Mammary epithelial cell (primary cell): ENCODE results near the gene MYO10.

Source experiments
- EZH2 ChIP-seq: IDR thresholded peaks from 2 replicates; pipeline ENCODE4 v1.6.1; 2012; ENCODE audit warnings: low read length, inconsistent platforms, borderline replicate concordance
- TF ChIP-seq, protein P1 (sequence below), 2 donors: IDR thresholded peaks in 1 of 2; conservative IDR thresholded peaks in 1 of 2; 2 replicates each; pipeline ENCODE4 v1.5.1; 2011 to 2012; ENCODE audit warnings: inconsistent platforms in 2 of 2, low read length in 2 of 2, mild to moderate bottlenecking in 2 of 2, control low read depth in 1 of 2, low read depth in 1 of 2; ENCODE audit not compliant: insufficient read depth in 1 of 2; ENCODE audit errors: extremely low read depth in 1 of 2

GRCh38 chr5:16712178-16712577, 223.9 kb downstream of the MYO10 start:
- TF ChIP-seq, protein P1, sequence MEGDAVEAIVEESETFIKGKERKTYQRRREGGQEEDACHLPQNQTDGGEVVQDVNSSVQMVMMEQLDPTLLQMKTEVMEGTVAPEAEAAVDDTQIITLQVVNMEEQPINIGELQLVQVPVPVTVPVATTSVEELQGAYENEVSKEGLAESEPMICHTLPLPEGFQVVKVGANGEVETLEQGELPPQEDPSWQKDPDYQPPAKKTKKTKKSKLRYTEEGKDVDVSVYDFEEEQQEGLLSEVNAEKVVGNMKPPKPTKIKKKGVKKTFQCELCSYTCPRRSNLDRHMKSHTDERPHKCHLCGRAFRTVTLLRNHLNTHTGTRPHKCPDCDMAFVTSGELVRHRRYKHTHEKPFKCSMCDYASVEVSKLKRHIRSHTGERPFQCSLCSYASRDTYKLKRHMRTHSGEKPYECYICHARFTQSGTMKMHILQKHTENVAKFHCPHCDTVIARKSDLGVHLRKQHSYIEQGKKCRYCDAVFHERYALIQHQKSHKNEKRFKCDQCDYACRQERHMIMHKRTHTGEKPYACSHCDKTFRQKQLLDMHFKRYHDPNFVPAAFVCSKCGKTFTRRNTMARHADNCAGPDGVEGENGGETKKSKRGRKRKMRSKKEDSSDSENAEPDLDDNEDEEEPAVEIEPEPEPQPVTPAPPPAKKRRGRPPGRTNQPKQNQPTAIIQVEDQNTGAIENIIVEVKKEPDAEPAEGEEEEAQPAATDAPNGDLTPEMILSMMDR (conservative IDR thresholded peaks at IDR 0.05 in 1 of 2, IDR thresholded peaks at IDR 0.05 in 1 of 2; ENCODE audit: extremely low read depth in 1 of 2, insufficient read depth in 1 of 2, low read depth in 1 of 2, low read length in 2 of 2), result no peak
- no peak for TF ChIP-seq EZH2
